Peyer's patch (tissue), 4 donors: Measurements from ENCODE around the gene AGPS.

Source experiments
- POLR2A ChIP-seq, 2 donors: fragments of 450-650 bp; IDR thresholded peaks; one replicate each; pipeline ENCODE4 v1.5.1; 2017; ENCODE audit warnings: antibody characterized with exemption in 2 of 2, mild to moderate bottlenecking in 2 of 2, moderate library complexity in 2 of 2
- TF ChIP-seq, protein P1 (sequence below), 6 experiments: fragments of 450-650 bp in 4 of 6; fragments of 200-600 bp in 2 of 6; sonication (generic) in 1 of 6; IDR thresholded peaks; one replicate each; pipeline ENCODE4 v1.5.1; 2017 to 2019; ENCODE audit warnings: antibody characterized with exemption in 6 of 6, mild to moderate bottlenecking in 3 of 6, moderate library complexity in 1 of 6

GRCh38 chr2:177399376-177399775, 6.8 kb downstream of the AGPS start:
- TF ChIP-seq, protein P1, sequence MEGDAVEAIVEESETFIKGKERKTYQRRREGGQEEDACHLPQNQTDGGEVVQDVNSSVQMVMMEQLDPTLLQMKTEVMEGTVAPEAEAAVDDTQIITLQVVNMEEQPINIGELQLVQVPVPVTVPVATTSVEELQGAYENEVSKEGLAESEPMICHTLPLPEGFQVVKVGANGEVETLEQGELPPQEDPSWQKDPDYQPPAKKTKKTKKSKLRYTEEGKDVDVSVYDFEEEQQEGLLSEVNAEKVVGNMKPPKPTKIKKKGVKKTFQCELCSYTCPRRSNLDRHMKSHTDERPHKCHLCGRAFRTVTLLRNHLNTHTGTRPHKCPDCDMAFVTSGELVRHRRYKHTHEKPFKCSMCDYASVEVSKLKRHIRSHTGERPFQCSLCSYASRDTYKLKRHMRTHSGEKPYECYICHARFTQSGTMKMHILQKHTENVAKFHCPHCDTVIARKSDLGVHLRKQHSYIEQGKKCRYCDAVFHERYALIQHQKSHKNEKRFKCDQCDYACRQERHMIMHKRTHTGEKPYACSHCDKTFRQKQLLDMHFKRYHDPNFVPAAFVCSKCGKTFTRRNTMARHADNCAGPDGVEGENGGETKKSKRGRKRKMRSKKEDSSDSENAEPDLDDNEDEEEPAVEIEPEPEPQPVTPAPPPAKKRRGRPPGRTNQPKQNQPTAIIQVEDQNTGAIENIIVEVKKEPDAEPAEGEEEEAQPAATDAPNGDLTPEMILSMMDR (IDR thresholded peaks at IDR 0.05): no peak
- no peak for TF ChIP-seq POLR2A (IDR thresholded peaks at IDR 0.05)
